Calu3 (cell line): ENCODE measurements around the gene ATP13A1. TPM values are rescaled to one million over a fixed set of nuclear protein-coding genes. Genes with fewer than 3 reads are reported as not detected.

Experiments
- BruUV-seq: library from RNA; stranded (reverse); fragments of 400-500 nt; replicated peaks from 2 replicates; lab custom pipeline; 2021; lab: Mats Ljungman, UMichigan
- CTCF ChIA-PET: fragments of 300-600 bp; sonication (Branson Sonifier 250); formaldehyde crosslinking; loops from one replicate; lab custom pipeline; 2022; ENCODE audit warnings: antibody characterized with exemption; lab: Charles Lee
- DNase-seq: peaks from one replicate; pipeline ENCODE4 v3.0.0; 2022
- H3K27ac Mint-ChIP-seq: one replicate; pipeline ENCODE4 v1.8.0; 2022; ENCODE audit warnings: mixed read lengths; ENCODE audit not compliant: unreplicated experiment
- H3K27me3 Mint-ChIP-seq: one replicate; pipeline ENCODE4 v1.8.0; 2022; ENCODE audit warnings: mixed read lengths; ENCODE audit not compliant: unreplicated experiment
- H3K36me3 Mint-ChIP-seq: one replicate; pipeline ENCODE4 v1.8.0; 2022; ENCODE audit warnings: mild to moderate bottlenecking, moderate library complexity, mixed read lengths; ENCODE audit not compliant: insufficient read depth, unreplicated experiment
- H3K4me1 Mint-ChIP-seq: one replicate; pipeline ENCODE4 v1.8.0; 2022; ENCODE audit warnings: mild to moderate bottlenecking, low read depth, mixed read lengths; ENCODE audit not compliant: unreplicated experiment
- H3K4me3 Mint-ChIP-seq: one replicate; pipeline ENCODE4 v1.8.0; 2022; ENCODE audit warnings: mild to moderate bottlenecking, low read depth, moderate library complexity, mixed read lengths; ENCODE audit not compliant: unreplicated experiment
- H3K9me3 Mint-ChIP-seq: one replicate; pipeline ENCODE4 v1.8.0; 2022; ENCODE audit warnings: low read depth, mixed read lengths; ENCODE audit not compliant: unreplicated experiment
- CTCF ChIP-seq: fragments of 200-600 bp; IDR thresholded peaks from one replicate; pipeline ENCODE4 v1.8.0; 2022; ENCODE audit warnings: antibody characterized with exemption; ENCODE audit not compliant: unreplicated experiment
- intact Hi-C: fragments of 100-400 bp; cut with micrococcal nuclease; formaldehyde crosslinking; loops from one replicate; pipeline ENCODE4 v1.10.0; 2022; ENCODE audit not compliant: unreplicated experiment
- total RNA-seq: library from RNA; stranded (reverse); gene quantifications from 2 replicates; pipeline ENCODE4 v1.2.3, GENCODE V29; 2022

The ATP13A1 gene
- total RNA-seq, 1 experiment from 2014 or later, result 65.4 TPM

GRCh38 chr19:19619181-19619848, 44.2 kb downstream of the ATP13A1 start:
- H3K4me3 Mint-ChIP-seq, result peak overlapping the region; percentile 75
- CTCF ChIA-PET, result no interaction called here
- peaks cover 27% of the 10 kb centered on the region for H3K36me3 Mint-ChIP-seq

GRCh38 chr19:19618219-19619051, 45.0 kb downstream of the ATP13A1 start, which contains the start of gene PBX4:
PBX4 (minus strand) TSS chr19:19618687; CDS start chr19:19618629, 58 bp downstream.
- Mint-ChIP-seq H3K36me3 (peaks cover 22% of the 10 kb centered on the region), H3K4me1 (peaks cover 28% of the 10 kb centered on the region), H3K9me3 (no peaks in the 10 kb centered on the region), H3K27ac (peak within 1 kb of the TSS; percentile 82), H3K27me3 (no peaks in the 10 kb centered on the region), H3K4me3 (peak within 1 kb of the TSS; percentile 75)
- BruUV-seq, result no TSS peak
- CTCF ChIA-PET, result no interaction called here
- DNase-seq, result peak; percentile 94
- intact Hi-C loops, result no loop called here
- no peak for TF ChIP-seq CTCF

More at GRCh38 chr19:19619181-19619848, 44.2 kb downstream of the ATP13A1 start:
- no peak for DNase-seq
- no peak for TF ChIP-seq CTCF
- intact Hi-C loops, result no loop called here
- Mint-ChIP-seq H3K9me3 (no peaks in the 10 kb centered on the region), H3K4me1 (peaks cover 22% of the 10 kb centered on the region), H3K27ac (peak overlapping the region; percentile 82), H3K27me3 (no peaks in the 10 kb centered on the region)
- BruUV-seq, result no TSS peak

GRCh38 chr19:19615086-19615485, 48.4 kb downstream of the ATP13A1 start:
- DNase-seq, result no peak
- BruUV-seq, result no TSS peak

More at GRCh38 chr19:19615086-19615485, 48.4 kb downstream of the ATP13A1 start:
- CTCF ChIA-PET, result no interaction called here
- H3K4me3 Mint-ChIP-seq, result no peak overlapping the region
- TF ChIP-seq CTCF, result no peak
- H3K36me3 Mint-ChIP-seq, result peaks cover 16% of the 10 kb centered on the region
- no peak overlapping the region for H3K27ac Mint-ChIP-seq
- peaks cover 29% of the 10 kb centered on the region for H3K4me1 Mint-ChIP-seq
- no peaks in the 10 kb centered on the region for H3K27me3 Mint-ChIP-seq
- intact Hi-C loops, result no loop called here
- no peaks in the 10 kb centered on the region for H3K9me3 Mint-ChIP-seq
